Gastrocnemius medialis (tissue), 4 donors: Measurements from ENCODE around the gene LRMDA.

Experiments used
- POLR2A ChIP-seq, 2 donors: fragments of 450-650 bp; IDR thresholded peaks; one replicate each; pipeline ENCODE4 v1.6.1; 2017; ENCODE audit warnings: antibody characterized with exemption in 2 of 2, mild to moderate bottlenecking in 2 of 2, moderate library complexity in 2 of 2
- TF ChIP-seq, protein P1 (sequence below), 5 experiments: fragments of 450-650 bp in 3 of 5; fragments of 200-600 bp in 2 of 5; sonication (generic) in 2 of 5; IDR thresholded peaks in 4 of 5; conservative IDR thresholded peaks in 1 of 5; 1 replicate in 4 of 5; 2 replicates in 1 of 5; pipeline ENCODE4 v1.5.1; 2016 to 2019; ENCODE audit warnings: antibody characterized with exemption in 5 of 5, mild to moderate bottlenecking in 3 of 5, moderate library complexity in 3 of 5

DNA sequence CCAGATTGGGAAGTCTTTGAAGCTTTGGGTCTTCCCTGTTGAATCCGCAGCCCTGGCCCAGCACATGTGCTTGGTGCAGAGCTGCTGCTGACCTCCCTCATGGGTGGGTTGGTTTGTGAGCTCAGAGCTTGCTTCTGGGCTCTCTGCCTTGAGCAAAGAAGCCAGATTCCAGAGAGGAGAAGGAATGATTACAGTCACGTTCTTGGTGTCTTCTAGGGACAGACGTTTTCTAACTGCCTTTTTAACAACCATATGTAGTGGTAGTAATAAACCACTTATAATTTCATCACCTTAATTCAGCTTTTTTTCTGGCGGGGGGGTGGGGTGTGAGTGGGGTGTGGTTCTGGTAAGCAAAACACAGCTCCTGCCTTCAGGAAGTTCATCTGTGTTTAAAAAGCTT, 39.5 kb downstream of the LRMDA start:
- TF ChIP-seq POLR2A (IDR thresholded peaks at IDR 0.05) = no peak
- TF ChIP-seq, protein P1, sequence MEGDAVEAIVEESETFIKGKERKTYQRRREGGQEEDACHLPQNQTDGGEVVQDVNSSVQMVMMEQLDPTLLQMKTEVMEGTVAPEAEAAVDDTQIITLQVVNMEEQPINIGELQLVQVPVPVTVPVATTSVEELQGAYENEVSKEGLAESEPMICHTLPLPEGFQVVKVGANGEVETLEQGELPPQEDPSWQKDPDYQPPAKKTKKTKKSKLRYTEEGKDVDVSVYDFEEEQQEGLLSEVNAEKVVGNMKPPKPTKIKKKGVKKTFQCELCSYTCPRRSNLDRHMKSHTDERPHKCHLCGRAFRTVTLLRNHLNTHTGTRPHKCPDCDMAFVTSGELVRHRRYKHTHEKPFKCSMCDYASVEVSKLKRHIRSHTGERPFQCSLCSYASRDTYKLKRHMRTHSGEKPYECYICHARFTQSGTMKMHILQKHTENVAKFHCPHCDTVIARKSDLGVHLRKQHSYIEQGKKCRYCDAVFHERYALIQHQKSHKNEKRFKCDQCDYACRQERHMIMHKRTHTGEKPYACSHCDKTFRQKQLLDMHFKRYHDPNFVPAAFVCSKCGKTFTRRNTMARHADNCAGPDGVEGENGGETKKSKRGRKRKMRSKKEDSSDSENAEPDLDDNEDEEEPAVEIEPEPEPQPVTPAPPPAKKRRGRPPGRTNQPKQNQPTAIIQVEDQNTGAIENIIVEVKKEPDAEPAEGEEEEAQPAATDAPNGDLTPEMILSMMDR (IDR thresholded peaks at IDR 0.05 in 4 of 5, conservative IDR thresholded peaks at IDR 0.05 in 1 of 5) = no peak
